Left colon (tissue), 2 donors: Measurements from ENCODE around the gene CRADD. TPM values are rescaled to one million over a fixed set of nuclear protein-coding genes. Genes with fewer than 3 reads are reported as not detected.

Source experiments
- ATAC-seq: fragments of 200-7000 bp; cut with Tn5 transposase; one replicate; pipeline ENCODE4 v1.9.1; 2020; ENCODE audit warnings: mild to moderate bottlenecking, moderate library complexity
- DNase-seq, 2 donors: peaks; one replicate each; pipeline ENCODE4 v3.0.0-alpha.2; 2020
- intact Hi-C, 2 donors: fragments of 100-400 bp; cut with DNase I in 1 of 2; cut with micrococcal nuclease in 1 of 2; formaldehyde crosslinking; loops; one replicate each; pipeline versions ENCODE4 v1.11.2 to v1.14.0; 2022; cut with DNase I, micrococcal nuclease
- total RNA-seq, 2 donors: library from RNA; stranded (reverse); fragmentation: NEBNext Ultra II Directional; extraction: Animal tissue kit (Norgen Biotek cat#: 25700); gene quantifications; one replicate each; pipeline ENCODE4 v1.2.1, GENCODE V29; 2021
- donor health status: DM: no; HTN: no; CAD: no.
- donor health status: DM: yes; HTN: yes; CAD: no.

The CRADD gene
- total RNA-seq, 2 donors from 2014 or later = 22.1 to 27.6 TPM

- intact Hi-C loops = no loop called here
- DNase-seq (no peak), ATAC-seq (no peak)
These were observed 167.1 kb downstream of the CRADD start for GRCh38 chr12:93844164-93844784.

- intact Hi-C loops = no loop called here
- DNase-seq (no peak), ATAC-seq (no peak)
These were observed 169.9 kb downstream of the CRADD start for GRCh38 chr12:93846936-93847516.

GRCh38 chr12:93847517-93848474 is 170.6 kb downstream of the CRADD start:
- ATAC-seq (no peak), DNase-seq (no peak)
- intact Hi-C loops = no loop called here

GRCh38 chr12:93848523-93849101 is 171.4 kb downstream of the CRADD start:
- ATAC-seq (no peak), DNase-seq (peak in 1 of 2 donors; percentile 16)
- intact Hi-C loops = no loop called here

GRCh38 chr12:93849946-93850345 is 172.8 kb downstream of the CRADD start:
- intact Hi-C loops = no loop called here

GRCh38 chr12:93850481-93851256 is 173.5 kb downstream of the CRADD start:
- DNase-seq = no peak
- intact Hi-C loops = no loop called here

More at GRCh38 chr12:93849946-93850345, 172.8 kb downstream of the CRADD start:
- ATAC-seq = no peak
- DNase-seq = peak in 1 of 2 donors; percentile 11

GRCh38 chr12:93851257-93851671 is 174.1 kb downstream of the CRADD start:
- intact Hi-C loops = no loop called here
- ATAC-seq (peak; percentile 86), DNase-seq (peak in 1 of 2 donors; percentile 21)

More at GRCh38 chr12:93850481-93851256, 173.5 kb downstream of the CRADD start:
- ATAC-seq = peak; percentile 89

- DNase-seq = no peak
- intact Hi-C loops = no loop called here
- no peak for ATAC-seq
These were observed 175.0 kb downstream of the CRADD start for GRCh38 chr12:93852173-93852591.

GRCh38 chr12:93853698-93854478 is 176.7 kb downstream of the CRADD start:
- ATAC-seq = no peak
- intact Hi-C loops = no loop called here

GRCh38 chr12:93855261-93855660 is 178.1 kb downstream of the CRADD start:
- ATAC-seq (no peak), DNase-seq (no peak)
- intact Hi-C loops = no loop called here

More at GRCh38 chr12:93853698-93854478, 176.7 kb downstream of the CRADD start:
- no peak for DNase-seq

- intact Hi-C loops = no loop called here
- DNase-seq (no peak), ATAC-seq (no peak)
These were observed 179.4 kb downstream of the CRADD start for GRCh38 chr12:93856611-93857010.

- ATAC-seq = no peak
- intact Hi-C loops = no loop called here
These were observed 180.2 kb downstream of the CRADD start for GRCh38 chr12:93857279-93857938.

GRCh38 chr12:93857991-93858447 is 180.8 kb downstream of the CRADD start:
- DNase-seq = no peak
- intact Hi-C loops = no loop called here
- no peak for ATAC-seq

More at GRCh38 chr12:93857279-93857938, 180.2 kb downstream of the CRADD start:
- DNase-seq = no peak

GRCh38 chr12:93860668-93861373 is 183.6 kb downstream of the CRADD start:
- DNase-seq (no peak), ATAC-seq (no peak)
- intact Hi-C loops = no loop called here

GRCh38 chr12:93862424-93862823 is 185.2 kb downstream of the CRADD start:
- no peak for DNase-seq
- ATAC-seq = no peak
- intact Hi-C loops = no loop called here

- DNase-seq (no peak), ATAC-seq (no peak)
- intact Hi-C loops = no loop called here
These were observed 188.6 kb downstream of the CRADD start for GRCh38 chr12:93865751-93866150.
